Measurements from ENCODE around the gene CFAP70.
A peak's percentile ranks its signal among the peaks of the same experiment; 100 is the strongest.
"Not testable (repeated sequence)": the region's sequence is repeated elsewhere in the genome, so short reads cannot be mapped to it uniquely, and the experiment has no call there.

The CFAP70 gene

GRCh38 chr10:73338801-73339368 lies 19.8 kb downstream of the CFAP70 start:
- DNase-seq = no peak

- no peak for DNase-seq
These were observed 25.5 kb downstream of the CFAP70 start for GRCh38 chr10:73333202-73333601.

GRCh38 chr10:73332379-73332778 lies 26.3 kb downstream of the CFAP70 start:
- no peak for DNase-seq

GRCh38 chr10:73328523-73328922 lies 30.1 kb downstream of the CFAP70 start:
- not testable (repeated sequence) for DNase-seq

GRCh38 chr10:73325290-73325689 lies 33.4 kb downstream of the CFAP70 start:
- DNase-seq = not testable (repeated sequence)

- DNase-seq = not testable (repeated sequence)
These were observed 35.1 kb downstream of the CFAP70 start for GRCh38 chr10:73323582-73323981.

- no peak for DNase-seq
These were observed 48.2 kb downstream of the CFAP70 start for GRCh38 chr10:73310475-73310874.

- DNase-seq = no peak
These were observed 51.4 kb downstream of the CFAP70 start for GRCh38 chr10:73307203-73307800.

- DNase-seq = no peak
These were observed 52.4 kb downstream of the CFAP70 start for GRCh38 chr10:73306171-73306708.

GRCh38 chr10:73296946-73297345 lies 61.7 kb downstream of the CFAP70 start:
- no peak for DNase-seq

GRCh38 chr10:73293461-73293860 lies 65.2 kb downstream of the CFAP70 start:
- DNase-seq = no peak

GRCh38 chr10:73289958-73290357 lies 68.7 kb downstream of the CFAP70 start:
- no peak for DNase-seq

GRCh38 chr10:73287441-73287840 lies 71.2 kb downstream of the CFAP70 start:
- no peak for DNase-seq

GRCh38 chr10:73281097-73281496 lies 77.6 kb downstream of the CFAP70 start:
- no peak for DNase-seq

- no peak for DNase-seq
These were observed 94.2 kb downstream of the CFAP70 start for GRCh38 chr10:73264423-73264822.

GRCh38 chr10:73263693-73264347 lies 94.8 kb downstream of the CFAP70 start:
- no peak for DNase-seq

- no peak for DNase-seq
These were observed 95.6 kb downstream of the CFAP70 start for GRCh38 chr10:73262880-73263555.

GRCh38 chr10:73262105-73262730 lies 96.4 kb downstream of the CFAP70 start:
- DNase-seq = no peak

- DNase-seq = no peak
These were observed 97.2 kb downstream of the CFAP70 start for GRCh38 chr10:73261362-73261995.

GRCh38 chr10:73258612-73259011 lies 100.1 kb downstream of the CFAP70 start:
- DNase-seq = not testable (repeated sequence)

GRCh38 chr10:73253225-73253555 lies 105.5 kb downstream of the CFAP70 start:
- DNase-seq = no peak

GRCh38 chr10:73252445-73253224 lies 106.0 kb downstream of the CFAP70 start, which contains the start of gene MRPS16:
MRPS16 (minus strand) TSS chr10:73252644; CDS start chr10:73252482, 162 bp downstream.
- peak; percentile 85 to 91 for DNase-seq

Data from stimulated activated CD4-positive, alpha-beta T cell treated with anti-CD3 and anti-CD28 coated beads, Interleukin-4, amount 100 ng/mL, for 4 hours (primary cell).